Measurements from ENCODE around the gene CD7. TPM values are rescaled to one million over a fixed set of nuclear protein-coding genes. Genes with fewer than 3 reads are reported as not detected.

Gene CD7
- total and polyA plus RNA-seq, 9 of the 15 experiments (the other 6 are each of a cell fraction or from before 2014, with no cell fraction given), result 0.21 to 0.35 TPM; not detected in 7

- TF ChIP-seq EP400 (IDR thresholded peaks at IDR 0.05), result peak; percentile 98
- TF ChIP-seq CHD4 (IDR thresholded peaks at IDR 0.05; ENCODE audit: insufficient read depth, insufficient replicate concordance, low read depth, low read length, poor library complexity, severe bottlenecking), result no peak
- peak; percentile 55 to 57 for TF ChIP-seq NRF1 (conservative IDR thresholded peaks at IDR 0.05 in 1 of 2, IDR thresholded peaks at IDR 0.05 in 1 of 2)
- TF ChIP-seq RFX1 (IDR thresholded peaks at IDR 0.05), result no peak; the same call in 1 of the 2 replicates
- no peak for TF ChIP-seq ZNF134 (CRISPR knock-in tag; conservative IDR thresholded peaks at IDR 0.05)
- TF ChIP-seq ARID2 (IDR thresholded peaks at IDR 0.05), result no peak
- peak; percentile 89 for TF ChIP-seq ATF3 (IDR thresholded peaks at IDR 0.05)
- 0 out of 2 replicates have a peak, but pooled peaks have one; percentile 50 for TF ChIP-seq ATF3 (CRISPR knock-in tag; conservative IDR thresholded peaks at IDR 0.05)
- peak; percentile 87 for TF ChIP-seq RB1 (IDR thresholded peaks at IDR 0.05; ENCODE audit: low read depth)
- TF ChIP-seq ZNF318 (IDR thresholded peaks at IDR 0.05; ENCODE audit: borderline replicate concordance in 1 of 2, low read depth in 1 of 2), result peak in 1 of 2 experiments; percentile 100; a peak in 2 of 4 replicates
- TF ChIP-seq TBL1XR1 (IDR thresholded peaks at IDR 0.05; ENCODE audit: low read length in 2 of 2), result 0 out of 4 replicates have a peak, but pooled peaks of 1 of the 2 experiments have one; percentile 65
- TF ChIP-seq KLF13 (tag; IDR thresholded peaks at IDR 0.05; ENCODE audit: borderline replicate concordance, low read depth), result peak; percentile 95
- peak; percentile 84 for TF ChIP-seq SPI1 (IDR thresholded peaks at IDR 0.05; ENCODE audit: borderline replicate concordance, low read depth, low read length)
- TF ChIP-seq NKRF (IDR thresholded peaks at IDR 0.05; ENCODE audit: borderline replicate concordance), result peak; percentile 39; the same call in 1 of the 2 replicates
- TF ChIP-seq FOXJ3 (CRISPR knock-in tag; IDR thresholded peaks at IDR 0.05), result no peak
Measured at GRCh38 chr17:82273327-82274133, 43.9 kb downstream of the CD7 start, which contains the start of gene CSNK1D (continued).

Measured in K562 (cell line).